Adrenal gland (tissue), 5 donors: ENCODE data around the gene GPC6.

Experiments used
- POLR2A ChIP-seq, 2 donors: fragments of 450-650 bp; IDR thresholded peaks; one replicate each; pipeline ENCODE4 v1.6.1; 2017; ENCODE audit warnings: antibody characterized with exemption in 2 of 2, mild to moderate bottlenecking in 2 of 2, moderate library complexity in 1 of 2
- TF ChIP-seq, protein P1 (sequence below), 6 experiments: fragments of 450-650 bp in 4 of 6; fragments of 200-600 bp in 2 of 6; sonication (generic) in 1 of 6; IDR thresholded peaks; 1 replicate in 5 of 6; 2 replicates in 1 of 6; pipeline versions ENCODE4 v1.5.1 to v1.8.0; 2016 to 2021; ENCODE audit warnings: antibody characterized with exemption in 6 of 6, mild to moderate bottlenecking in 2 of 6, moderate library complexity in 1 of 6
- donor health status: DM: no; HTN: no; CAD: no.

DNA sequence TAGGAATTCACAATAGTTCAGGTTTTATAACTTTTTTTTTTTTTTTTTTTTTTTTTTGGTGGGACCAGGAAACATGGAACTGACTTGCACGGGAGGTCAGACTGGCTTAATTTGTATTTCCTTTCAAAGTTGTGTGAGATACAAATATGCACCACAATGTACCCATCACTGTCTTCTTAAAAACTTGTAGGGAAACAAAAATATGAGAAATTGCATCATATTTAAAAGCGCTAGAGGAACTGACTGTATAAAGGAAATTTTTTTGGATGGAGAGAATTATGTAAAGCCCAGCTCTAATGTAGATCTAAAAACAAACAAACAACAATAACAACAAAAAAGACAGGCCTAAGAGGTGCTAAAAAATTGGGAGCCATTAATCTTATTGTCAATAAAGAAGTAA, 1006.3 kb downstream of the GPC6 start:
- TF ChIP-seq, protein P1, sequence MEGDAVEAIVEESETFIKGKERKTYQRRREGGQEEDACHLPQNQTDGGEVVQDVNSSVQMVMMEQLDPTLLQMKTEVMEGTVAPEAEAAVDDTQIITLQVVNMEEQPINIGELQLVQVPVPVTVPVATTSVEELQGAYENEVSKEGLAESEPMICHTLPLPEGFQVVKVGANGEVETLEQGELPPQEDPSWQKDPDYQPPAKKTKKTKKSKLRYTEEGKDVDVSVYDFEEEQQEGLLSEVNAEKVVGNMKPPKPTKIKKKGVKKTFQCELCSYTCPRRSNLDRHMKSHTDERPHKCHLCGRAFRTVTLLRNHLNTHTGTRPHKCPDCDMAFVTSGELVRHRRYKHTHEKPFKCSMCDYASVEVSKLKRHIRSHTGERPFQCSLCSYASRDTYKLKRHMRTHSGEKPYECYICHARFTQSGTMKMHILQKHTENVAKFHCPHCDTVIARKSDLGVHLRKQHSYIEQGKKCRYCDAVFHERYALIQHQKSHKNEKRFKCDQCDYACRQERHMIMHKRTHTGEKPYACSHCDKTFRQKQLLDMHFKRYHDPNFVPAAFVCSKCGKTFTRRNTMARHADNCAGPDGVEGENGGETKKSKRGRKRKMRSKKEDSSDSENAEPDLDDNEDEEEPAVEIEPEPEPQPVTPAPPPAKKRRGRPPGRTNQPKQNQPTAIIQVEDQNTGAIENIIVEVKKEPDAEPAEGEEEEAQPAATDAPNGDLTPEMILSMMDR (IDR thresholded peaks at IDR 0.05) = no peak
- no peak for TF ChIP-seq POLR2A (IDR thresholded peaks at IDR 0.05)
